HG03039 (cell line): ENCODE measurements around the gene LRRC45.

Experiments used
- ATAC-seq: cut with Tn5 transposase; IDR thresholded peaks from one replicate; pipeline ENCODE4 v1.9.1; 2021; ENCODE audit warnings: mild to moderate bottlenecking, moderate library complexity; ENCODE audit not compliant: unreplicated experiment

LRRC45 gene

GRCh38 chr17:81993729-81994592, 29.1 kb upstream of the LRRC45 start:
- no peak for ATAC-seq

GRCh38 chr17:81994593-81995462, 28.3 kb upstream of the LRRC45 start:
- no peak for ATAC-seq

- ATAC-seq: no peak
Observed at GRCh38 chr17:81995463-81996231, 27.5 kb upstream of the LRRC45 start.

GRCh38 chr17:81996232-81996756, 26.8 kb upstream of the LRRC45 start:
- no peak for ATAC-seq

- ATAC-seq: no peak
Observed at GRCh38 chr17:81996757-81997441, 26.2 kb upstream of the LRRC45 start.

- no peak for ATAC-seq
Observed at GRCh38 chr17:81998212-81998611, 24.9 kb upstream of the LRRC45 start.

GRCh38 chr17:81998691-81999438, 24.2 kb upstream of the LRRC45 start:
- ATAC-seq: no peak

- ATAC-seq: no peak
Observed at GRCh38 chr17:81999587-81999975, 23.5 kb upstream of the LRRC45 start.

GRCh38 chr17:81999976-82000802, 22.9 kb upstream of the LRRC45 start:
- no peak for ATAC-seq

GRCh38 chr17:82000803-82001570, 22.1 kb upstream of the LRRC45 start:
- no peak for ATAC-seq

GRCh38 chr17:82001571-82002056, 21.5 kb upstream of the LRRC45 start:
- no peak for ATAC-seq

- no peak for ATAC-seq
Observed at GRCh38 chr17:82003411-82004381, 19.4 kb upstream of the LRRC45 start.

- ATAC-seq: no peak
Observed at GRCh38 chr17:82004517-82005455, 18.3 kb upstream of the LRRC45 start.

GRCh38 chr17:82005701-82006348, 17.3 kb upstream of the LRRC45 start:
- ATAC-seq: no peak
